ENCODE data around the gene MRPS25.

Gene MRPS25

GRCh38 chr3:15065550-15066007 lies 464 bp upstream of the MRPS25 start:
- DNase-seq (ENCODE audit: low read depth) = no peak
- no peak for TF ChIP-seq CTCF (IDR thresholded peaks at IDR 0.05; ENCODE audit: control insufficient read depth, extremely low read depth, insufficient read depth)
- H3K4me3 ChIP-seq (ENCODE audit: low read depth, low read length) = peak overlapping the region; percentile 85

- DNase-seq (ENCODE audit: low read depth) = no peak
- no peak for TF ChIP-seq CTCF (IDR thresholded peaks at IDR 0.05; ENCODE audit: control insufficient read depth, extremely low read depth, insufficient read depth)
- H3K4me3 ChIP-seq (ENCODE audit: low read depth, low read length) = peak overlapping the region; percentile 85
Observed at GRCh38 chr3:15064299-15064834, 748 bp downstream of the MRPS25 start.

GRCh38 chr3:15063656-15064286 lies 1.3 kb downstream of the MRPS25 start:
- TF ChIP-seq CTCF (IDR thresholded peaks at IDR 0.05; ENCODE audit: control insufficient read depth, extremely low read depth, insufficient read depth) = no peak
- H3K4me3 ChIP-seq (ENCODE audit: low read depth, low read length) = peak overlapping the region; percentile 85
- DNase-seq (ENCODE audit: low read depth) = no peak

GRCh38 chr3:15063238-15063637 lies 1.9 kb downstream of the MRPS25 start:
- no peak overlapping the region; the same call in 1 of the 2 replicates for H3K4me3 ChIP-seq (ENCODE audit: low read depth, low read length)
- no peak for TF ChIP-seq CTCF (IDR thresholded peaks at IDR 0.05; ENCODE audit: control insufficient read depth, extremely low read depth, insufficient read depth)
- no peak for DNase-seq (ENCODE audit: low read depth)

GRCh38 chr3:15060029-15060428 lies 5.1 kb downstream of the MRPS25 start:
- no peak for DNase-seq (ENCODE audit: low read depth)
- TF ChIP-seq CTCF (IDR thresholded peaks at IDR 0.05; ENCODE audit: control insufficient read depth, extremely low read depth, insufficient read depth) = no peak
- H3K4me3 ChIP-seq (ENCODE audit: low read depth, low read length) = no peak overlapping the region

- no peak overlapping the region for H3K4me3 ChIP-seq (ENCODE audit: low read depth, low read length)
- no peak for DNase-seq (ENCODE audit: low read depth)
- no peak for TF ChIP-seq CTCF (IDR thresholded peaks at IDR 0.05; ENCODE audit: control insufficient read depth, extremely low read depth, insufficient read depth)
Observed at GRCh38 chr3:15056676-15057404, 8.3 kb downstream of the MRPS25 start.
